Measurements from ENCODE around the gene FBRSL1.

The FBRSL1 gene

GRCh38 chr12:132491761-132492378, 1.9 kb downstream of the FBRSL1 start:
- no peak for DNase-seq
- in situ Hi-C loops (cut with HindIII; ENCODE audit: low pct_ligation_motif_present, low pct_unique_long_range_greater_than_20kb, low sequenced_read_pairs): no loop called here

DNA sequence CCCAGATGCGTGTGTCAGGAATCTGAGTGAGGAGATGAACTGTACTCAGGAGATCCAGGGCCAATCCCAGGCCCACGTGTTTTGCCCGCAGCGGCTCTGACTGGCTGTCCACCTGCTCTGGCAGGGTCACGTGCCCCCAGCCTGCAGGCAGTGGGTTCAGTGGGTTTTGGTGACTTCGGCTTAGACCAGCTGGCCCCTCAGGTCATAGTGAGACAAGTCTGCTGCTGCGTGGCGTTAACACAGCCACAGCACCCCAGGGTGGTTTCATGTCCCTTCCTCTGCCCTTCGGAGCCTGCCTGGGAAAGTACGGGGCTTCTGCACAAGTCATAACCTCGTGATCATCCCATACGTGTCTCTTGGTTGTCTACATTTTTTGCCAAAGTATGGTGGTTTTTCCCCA, 2.6 kb downstream of the FBRSL1 start:
- no peak for DNase-seq
- in situ Hi-C loops (cut with HindIII; ENCODE audit: low pct_ligation_motif_present, low pct_unique_long_range_greater_than_20kb, low sequenced_read_pairs): no loop called here

GRCh38 chr12:132492951-132493350, 3.0 kb downstream of the FBRSL1 start:
- DNase-seq: no peak
- in situ Hi-C loops (cut with HindIII; ENCODE audit: low pct_ligation_motif_present, low pct_unique_long_range_greater_than_20kb, low sequenced_read_pairs): no loop called here

GRCh38 chr12:132493482-132494178, 3.7 kb downstream of the FBRSL1 start:
- in situ Hi-C loops (cut with HindIII; ENCODE audit: low pct_ligation_motif_present, low pct_unique_long_range_greater_than_20kb, low sequenced_read_pairs): no loop called here
- no peak for DNase-seq

DNA sequence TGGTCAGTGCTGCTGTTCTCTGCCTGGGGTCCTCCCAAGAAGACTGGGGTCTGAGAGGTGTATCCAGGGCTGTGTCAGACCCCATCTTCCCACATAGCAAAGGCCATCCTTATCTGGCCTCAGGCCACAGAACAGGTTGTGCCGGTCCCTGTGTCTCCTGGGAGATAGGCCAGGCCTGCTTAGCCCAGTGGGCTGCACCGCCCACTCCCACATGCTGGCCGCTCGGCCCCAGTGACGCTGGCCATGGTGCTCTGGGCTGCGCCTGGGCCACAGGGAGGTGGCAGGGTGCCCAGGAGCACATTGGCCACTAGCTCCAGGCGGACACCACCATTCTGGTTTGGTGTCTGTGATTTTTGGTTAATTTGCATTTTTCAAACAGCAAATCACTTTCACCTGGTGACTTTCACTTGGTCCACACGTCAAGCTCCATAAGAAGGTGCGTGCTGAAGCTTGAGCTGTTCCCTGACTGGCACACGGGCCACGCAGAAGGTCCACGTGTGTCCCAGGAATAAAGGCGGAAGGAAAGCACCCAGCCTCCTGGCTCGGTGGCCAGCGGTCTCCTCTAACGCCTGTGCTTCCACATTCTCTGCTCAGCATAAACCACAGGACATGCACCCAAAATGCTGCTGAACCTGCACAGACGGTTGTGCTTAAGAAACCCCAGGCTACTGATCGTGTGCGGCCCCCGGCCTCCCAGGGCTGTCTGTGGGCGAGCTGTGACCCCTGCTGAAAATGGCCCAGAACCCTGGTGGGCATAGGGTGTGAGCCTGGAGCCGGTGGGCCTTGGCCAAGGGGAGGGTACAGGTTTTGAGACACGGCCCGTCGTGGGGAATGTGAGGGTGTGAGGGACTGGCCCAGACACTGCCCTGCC, 4.6 kb downstream of the FBRSL1 start:
- no peak for DNase-seq
- in situ Hi-C loops (cut with HindIII; ENCODE audit: low pct_ligation_motif_present, low pct_unique_long_range_greater_than_20kb, low sequenced_read_pairs): no loop called here

GRCh38 chr12:132495165-132495544, 5.2 kb downstream of the FBRSL1 start:
- in situ Hi-C loops (cut with HindIII; ENCODE audit: low pct_ligation_motif_present, low pct_unique_long_range_greater_than_20kb, low sequenced_read_pairs): no loop called here
- DNase-seq: no peak

DNA sequence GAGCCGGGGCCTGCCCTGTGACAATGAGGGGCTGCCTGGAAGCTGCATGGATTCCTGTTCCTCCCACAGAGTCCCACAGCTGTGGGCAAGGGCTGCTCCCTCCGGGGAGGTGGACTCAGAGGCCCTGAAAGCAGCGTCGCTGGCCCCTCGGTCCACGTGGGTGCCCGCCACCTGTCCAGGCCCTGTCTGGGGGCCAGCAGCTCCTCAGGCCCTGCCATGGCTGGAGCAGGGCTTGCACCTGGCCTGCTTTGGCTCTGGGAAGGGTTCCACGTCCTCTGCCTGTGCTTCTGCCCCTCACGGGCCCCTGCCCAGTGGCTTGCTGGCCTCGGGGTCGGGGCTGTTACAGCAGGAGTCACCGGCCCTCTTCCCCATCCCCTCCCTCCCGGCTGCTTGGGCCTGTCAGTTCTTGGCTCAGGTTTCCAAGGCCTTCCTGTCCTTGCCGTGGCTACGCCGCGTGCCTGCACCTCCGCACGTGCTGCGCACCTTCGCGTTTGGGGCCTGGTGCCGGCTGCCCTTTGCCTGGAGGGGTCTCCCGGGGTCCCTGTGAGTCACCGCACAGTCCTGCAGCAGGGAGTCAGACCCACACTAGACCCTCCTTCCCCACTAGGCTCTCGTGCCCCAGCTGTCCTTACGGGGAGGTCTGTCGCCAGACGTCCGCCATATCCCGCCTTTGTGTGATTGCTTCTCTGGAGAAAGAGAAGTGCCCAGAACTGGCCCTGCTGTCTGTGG, 5.8 kb downstream of the FBRSL1 start:
- no peak for DNase-seq
- in situ Hi-C loops (cut with HindIII; ENCODE audit: low pct_ligation_motif_present, low pct_unique_long_range_greater_than_20kb, low sequenced_read_pairs): no loop called here

- DNase-seq: no peak
- in situ Hi-C loops (cut with HindIII; ENCODE audit: low pct_ligation_motif_present, low pct_unique_long_range_greater_than_20kb, low sequenced_read_pairs): no loop called here
Observed at GRCh38 chr12:132496358-132496669, 6.4 kb downstream of the FBRSL1 start.

GRCh38 chr12:132496710-132497109, 6.8 kb downstream of the FBRSL1 start:
- in situ Hi-C loops (cut with HindIII; ENCODE audit: low pct_ligation_motif_present, low pct_unique_long_range_greater_than_20kb, low sequenced_read_pairs): no loop called here
- DNase-seq: no peak

DNA sequence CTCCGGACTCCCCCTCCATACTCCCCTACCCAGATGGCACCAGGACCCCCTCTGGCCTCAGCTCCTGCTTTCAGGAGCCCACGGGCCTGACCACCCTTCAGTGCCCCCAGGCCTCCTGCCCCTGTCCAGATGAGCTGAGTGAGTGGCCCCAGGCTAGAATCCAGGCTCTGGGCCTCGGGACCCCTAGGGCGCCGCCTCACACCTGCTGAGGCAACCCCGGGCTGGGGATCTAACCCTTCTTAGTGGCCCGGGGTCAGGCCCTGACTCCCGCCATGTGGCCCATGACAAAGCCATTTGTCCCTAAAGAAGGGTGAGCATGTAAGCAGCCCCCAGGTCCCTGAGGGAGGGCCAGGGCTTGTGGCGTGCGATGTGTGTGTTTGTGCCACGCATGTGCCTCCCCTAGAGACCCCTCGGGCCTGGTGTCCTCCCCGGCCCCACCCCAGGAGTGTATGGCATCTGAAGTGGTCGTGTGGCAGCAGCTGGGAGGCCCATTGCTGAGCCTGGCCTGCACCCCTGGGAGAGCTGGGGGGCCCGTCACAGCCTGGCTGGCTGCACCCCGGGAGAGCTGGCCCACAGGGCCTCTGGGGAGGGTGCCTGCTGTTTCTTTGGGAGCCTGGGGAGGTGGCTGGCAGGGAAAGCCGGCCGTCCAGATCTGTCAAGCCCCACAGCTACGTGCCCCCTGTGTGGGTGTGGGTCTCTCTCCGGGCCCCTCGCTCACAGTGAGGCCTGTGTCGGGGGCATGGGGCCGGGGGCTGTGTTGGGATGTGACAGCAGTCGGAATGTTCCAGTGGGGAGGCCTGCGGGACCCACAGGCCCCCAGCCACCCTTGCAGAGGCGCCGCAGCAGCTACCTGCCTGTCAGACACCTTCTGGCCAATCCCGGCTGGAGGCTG, 7.8 kb downstream of the FBRSL1 start:
- DNase-seq: no peak
- in situ Hi-C loops (cut with HindIII; ENCODE audit: low pct_ligation_motif_present, low pct_unique_long_range_greater_than_20kb, low sequenced_read_pairs): no loop called here

DNA sequence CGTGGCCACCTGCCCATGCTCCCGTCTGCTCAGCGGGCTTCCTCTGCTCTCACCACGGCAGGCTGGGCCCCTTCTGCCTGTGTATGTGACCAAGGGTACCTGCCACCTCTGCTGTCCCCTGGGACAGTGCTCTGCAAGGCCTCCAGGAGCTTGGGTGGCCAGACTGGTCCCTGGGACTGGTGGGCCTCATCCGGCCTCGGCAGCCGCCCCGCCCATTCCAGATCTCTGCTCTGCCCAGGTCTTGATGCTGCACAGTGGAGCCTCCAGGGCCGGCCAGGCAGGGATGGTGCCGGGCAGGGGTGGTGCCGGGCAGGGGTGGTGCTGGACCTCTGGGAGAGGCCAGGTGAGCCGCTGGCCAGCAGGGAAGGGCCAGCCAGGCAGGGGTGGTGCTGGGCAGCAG, 9.0 kb downstream of the FBRSL1 start:
- in situ Hi-C loops (cut with HindIII; ENCODE audit: low pct_ligation_motif_present, low pct_unique_long_range_greater_than_20kb, low sequenced_read_pairs): no loop called here
- no peak for DNase-seq

DNA sequence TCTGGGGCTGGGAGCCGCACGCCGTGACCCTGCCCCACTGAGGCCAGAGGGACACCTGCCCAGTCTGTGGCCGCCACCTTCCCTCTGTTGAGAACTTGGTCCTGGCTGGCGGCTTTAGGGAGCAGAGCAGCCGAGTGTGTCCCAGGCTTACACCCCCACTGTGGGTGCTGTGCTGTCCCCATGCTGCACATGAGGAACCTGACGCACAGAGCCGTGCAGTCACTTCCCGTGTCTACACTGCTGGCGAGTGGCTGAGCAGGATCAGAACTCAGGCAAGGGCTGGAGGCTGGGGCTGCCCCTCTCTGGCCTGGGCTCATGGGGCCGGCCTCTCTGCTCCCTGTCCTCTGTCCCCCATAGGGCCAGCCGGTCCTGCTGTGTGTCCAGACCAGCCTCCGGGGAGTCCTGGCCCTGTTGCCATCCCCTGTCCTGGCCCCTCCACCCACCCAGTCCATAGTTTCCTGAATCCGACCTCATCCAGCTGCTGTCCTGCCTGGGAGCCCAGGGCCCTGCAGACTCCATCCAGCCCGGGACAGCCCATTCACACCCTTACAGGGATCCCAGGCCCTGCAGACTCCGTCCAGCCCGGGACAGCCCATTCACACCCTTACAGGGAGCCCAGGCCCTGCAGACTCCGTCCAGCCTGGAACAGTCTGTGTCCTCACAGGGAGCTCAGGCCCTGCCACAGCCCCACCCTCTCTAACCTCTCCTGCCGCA, 10.3 kb downstream of the FBRSL1 start:
- no peak for DNase-seq
- in situ Hi-C loops (cut with HindIII; ENCODE audit: low pct_ligation_motif_present, low pct_unique_long_range_greater_than_20kb, low sequenced_read_pairs): no loop called here

DNA sequence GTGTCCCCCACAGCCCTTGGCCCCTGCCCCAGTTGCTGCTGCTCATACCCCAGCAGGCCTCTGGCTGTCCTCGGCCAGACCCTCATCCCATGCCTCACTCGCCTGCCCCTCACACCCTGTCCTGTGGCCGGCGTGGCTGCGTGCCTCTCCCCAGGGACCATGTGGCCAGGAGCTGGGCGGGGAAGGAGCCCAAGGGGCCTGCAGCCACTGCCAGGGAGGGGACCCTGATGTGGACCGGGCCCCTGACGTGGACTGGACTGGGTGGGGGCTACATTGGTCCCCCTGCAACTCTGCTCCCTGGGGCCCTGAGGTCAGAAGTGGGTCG, 10.9 kb downstream of the FBRSL1 start:
- DNase-seq: no peak
- in situ Hi-C loops (cut with HindIII; ENCODE audit: low pct_ligation_motif_present, low pct_unique_long_range_greater_than_20kb, low sequenced_read_pairs): no loop called here

GRCh38 chr12:132501204-132501940, 11.4 kb downstream of the FBRSL1 start:
- in situ Hi-C loops (cut with HindIII; ENCODE audit: low pct_ligation_motif_present, low pct_unique_long_range_greater_than_20kb, low sequenced_read_pairs): no loop called here
- no peak for DNase-seq

DNA sequence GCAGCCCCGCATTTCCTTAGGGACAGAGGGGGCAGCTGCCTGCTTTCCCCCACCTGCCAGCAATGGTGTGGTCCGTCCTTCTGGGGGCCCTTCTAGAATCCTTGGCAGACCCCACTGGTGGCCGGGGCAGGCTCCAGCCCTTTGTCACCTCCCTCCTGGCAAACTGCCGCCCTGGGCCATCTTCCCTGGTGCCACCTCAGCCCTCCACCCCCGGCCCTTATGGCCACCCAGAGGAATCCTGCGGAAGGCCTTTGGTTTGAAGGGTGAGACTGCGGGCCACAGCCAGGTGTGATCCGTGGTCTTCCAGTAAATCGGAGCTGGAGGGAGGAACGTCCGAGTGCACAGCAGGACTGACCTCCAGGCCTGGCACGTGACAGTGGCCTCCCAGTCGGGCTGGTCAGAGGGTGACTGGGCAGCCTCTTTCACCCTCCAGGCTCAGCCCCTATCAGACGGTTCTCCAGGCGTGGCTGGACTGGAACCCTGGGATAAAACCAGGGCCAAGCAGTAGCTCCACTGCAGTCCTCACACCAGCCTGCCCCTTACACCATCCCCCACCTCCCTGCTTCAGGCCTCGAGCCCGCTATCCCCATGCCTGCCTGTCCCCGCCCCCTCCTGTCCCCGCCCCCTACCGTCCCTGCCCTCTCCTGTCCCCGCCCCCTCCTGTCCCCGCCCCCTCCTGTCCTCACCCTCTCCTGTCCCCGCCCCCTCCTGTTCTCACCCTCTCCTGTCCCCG, 12.4 kb downstream of the FBRSL1 start:
- in situ Hi-C loops (cut with HindIII; ENCODE audit: low pct_ligation_motif_present, low pct_unique_long_range_greater_than_20kb, low sequenced_read_pairs): no loop called here
- DNase-seq: no peak

- DNase-seq: no peak
- in situ Hi-C loops (cut with HindIII; ENCODE audit: low pct_ligation_motif_present, low pct_unique_long_range_greater_than_20kb, low sequenced_read_pairs): no loop called here
Observed at GRCh38 chr12:132502882-132503193, 12.9 kb downstream of the FBRSL1 start.

Measured in ACHN (cell line).